ENCODE data around the gene SYTL3. TPM values are rescaled to one million over a fixed set of nuclear protein-coding genes. Genes with fewer than 3 reads are reported as not detected.
"Not testable (repeated sequence)": the region's sequence is repeated elsewhere in the genome, so short reads cannot be mapped to it uniquely, and the experiment has no call there.

The SYTL3 gene
- total RNA-seq, 1 experiment from 2014 or later: 1.2 TPM

DNA sequence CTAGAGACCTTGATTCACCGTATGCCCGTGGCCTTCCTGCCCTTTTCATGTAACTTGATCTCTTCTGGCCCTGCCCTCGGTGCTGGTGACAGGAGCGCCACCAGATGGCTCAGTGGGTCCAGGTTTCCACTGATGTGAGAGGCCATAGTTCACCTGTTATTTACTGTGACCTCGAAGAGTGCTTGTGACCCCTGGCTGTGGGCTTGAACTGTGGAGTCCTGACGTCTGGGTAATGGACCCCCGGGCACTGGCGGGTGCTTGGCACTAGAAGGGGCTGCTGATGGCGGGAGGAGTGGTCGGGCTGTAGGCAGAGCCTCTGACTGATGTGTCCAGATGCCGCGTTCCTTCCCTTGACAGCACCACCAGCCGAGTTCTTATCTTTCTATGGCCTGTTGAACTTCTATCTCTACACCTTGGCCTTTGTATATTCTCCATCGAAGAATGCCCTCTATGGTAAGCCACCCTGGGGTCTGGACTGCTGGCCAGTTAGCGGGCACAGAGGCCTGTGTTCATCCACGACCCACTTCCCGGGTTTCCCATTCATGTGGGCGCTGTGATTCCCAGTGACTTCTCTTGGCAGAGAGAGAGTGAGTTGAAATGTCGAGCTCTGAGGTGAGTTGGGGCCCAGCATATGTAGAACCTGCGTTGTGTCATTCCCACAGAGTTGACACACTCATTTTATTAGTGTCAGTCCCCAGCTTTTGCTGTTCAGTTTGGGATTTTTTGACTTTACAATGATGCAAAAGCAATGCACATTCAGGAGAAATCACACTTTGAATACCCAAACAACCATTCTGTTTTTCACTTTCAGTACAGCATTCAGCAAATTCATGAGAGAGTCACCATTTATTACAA is 20.3 kb upstream of the SYTL3 start:
- DNase-seq: peak; percentile 79
- Histone ChIP-seq H3K4me3 (ENCODE audit: insufficient read depth, low read depth, low read length) (no peak overlapping the region), H3K36me3 (replicated peaks; ENCODE audit: control insufficient read depth, insufficient read depth, low read length) (peaks cover 14% of the 10 kb centered on the region), H3K27me3 (ENCODE audit: control insufficient read depth, insufficient read depth, low read length) (no peaks in the 10 kb centered on the region)

GRCh38 chr6:158630938-158631616 is 18.8 kb upstream of the SYTL3 start:
- H3K27me3 ChIP-seq (ENCODE audit: control insufficient read depth, insufficient read depth, low read length): no peaks in the 10 kb centered on the region
- H3K36me3 ChIP-seq (replicated peaks; ENCODE audit: control insufficient read depth, insufficient read depth, low read length): peaks cover 11% of the 10 kb centered on the region
- no peak for DNase-seq

GRCh38 chr6:158631678-158632537 is 17.9 kb upstream of the SYTL3 start:
- Histone ChIP-seq H3K36me3 (replicated peaks; ENCODE audit: control insufficient read depth, insufficient read depth, low read length) (peaks cover 8% of the 10 kb centered on the region), H3K27me3 (ENCODE audit: control insufficient read depth, insufficient read depth, low read length) (no peaks in the 10 kb centered on the region), H3K4me3 (ENCODE audit: insufficient read depth, low read depth, low read length) (no peak overlapping the region)
- no peak for DNase-seq

More at GRCh38 chr6:158630938-158631616, 18.8 kb upstream of the SYTL3 start:
- no peak overlapping the region for H3K4me3 ChIP-seq (ENCODE audit: insufficient read depth, low read depth, low read length)

DNA sequence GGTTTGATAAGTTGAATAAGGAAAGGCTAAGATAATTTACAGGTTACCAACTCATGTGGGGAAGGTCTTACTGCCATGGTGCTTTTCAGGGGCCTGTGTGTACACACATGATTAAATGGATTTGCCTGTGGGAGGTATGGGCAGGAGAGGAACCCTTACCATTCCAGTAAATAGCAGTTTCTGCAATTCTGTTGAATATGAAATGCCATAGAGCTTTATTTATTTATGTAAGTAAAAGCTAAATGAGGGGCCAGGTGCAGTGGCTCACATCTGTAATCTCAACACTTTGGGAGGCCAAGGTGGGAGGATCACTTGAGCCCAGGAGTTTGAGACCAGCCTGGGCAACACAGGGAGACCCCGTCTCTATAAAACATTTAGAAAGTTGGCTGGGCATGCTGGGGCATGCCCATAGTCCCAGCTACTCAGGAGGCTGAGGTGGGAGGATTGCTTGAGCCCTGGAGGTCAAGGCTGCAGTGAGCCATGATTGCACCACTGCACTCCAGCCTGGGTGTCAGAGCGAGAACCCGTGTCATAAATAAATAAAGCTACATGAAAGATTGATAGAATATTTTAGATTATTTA is 17.2 kb upstream of the SYTL3 start:
- DNase-seq; H3K36me3 ChIP-seq (replicated peaks; ENCODE audit: control insufficient read depth, insufficient read depth, low read length); H3K4me3 ChIP-seq (ENCODE audit: insufficient read depth, low read depth, low read length); H3K27me3 ChIP-seq (ENCODE audit: control insufficient read depth, insufficient read depth, low read length): not testable (repeated sequence)

- Histone ChIP-seq H3K4me3 (ENCODE audit: insufficient read depth, low read depth, low read length) (no peak overlapping the region), H3K36me3 (replicated peaks; ENCODE audit: control insufficient read depth, insufficient read depth, low read length) (peaks cover 3% of the 10 kb centered on the region), H3K27me3 (ENCODE audit: control insufficient read depth, insufficient read depth, low read length) (no peaks in the 10 kb centered on the region)
- DNase-seq: no peak
These were observed 16.7 kb upstream of the SYTL3 start for GRCh38 chr6:158633127-158633526.

- Histone ChIP-seq H3K36me3 (replicated peaks; ENCODE audit: control insufficient read depth, insufficient read depth, low read length) (peaks cover 5% of the 10 kb centered on the region), H3K4me3 (ENCODE audit: insufficient read depth, low read depth, low read length) (no peak overlapping the region), H3K27me3 (ENCODE audit: control insufficient read depth, insufficient read depth, low read length) (no peaks in the 10 kb centered on the region)
- no peak for DNase-seq
These were observed 15.0 kb upstream of the SYTL3 start for GRCh38 chr6:158634695-158635426.

- Histone ChIP-seq H3K4me3 (ENCODE audit: insufficient read depth, low read depth, low read length) (no peak overlapping the region), H3K36me3 (replicated peaks; ENCODE audit: control insufficient read depth, insufficient read depth, low read length) (peaks cover 5% of the 10 kb centered on the region), H3K27me3 (ENCODE audit: control insufficient read depth, insufficient read depth, low read length) (no peaks in the 10 kb centered on the region)
- DNase-seq: no peak
These were observed 14.3 kb upstream of the SYTL3 start for GRCh38 chr6:158635427-158636073.

- no peaks in the 10 kb centered on the region for H3K27me3 ChIP-seq (ENCODE audit: control insufficient read depth, insufficient read depth, low read length)
- H3K4me3 ChIP-seq (ENCODE audit: insufficient read depth, low read depth, low read length): no peak overlapping the region
- no peak for DNase-seq
- H3K36me3 ChIP-seq (replicated peaks; ENCODE audit: control insufficient read depth, insufficient read depth, low read length): peaks cover 4% of the 10 kb centered on the region
These were observed 13.1 kb upstream of the SYTL3 start for GRCh38 chr6:158636778-158637177.

DNA sequence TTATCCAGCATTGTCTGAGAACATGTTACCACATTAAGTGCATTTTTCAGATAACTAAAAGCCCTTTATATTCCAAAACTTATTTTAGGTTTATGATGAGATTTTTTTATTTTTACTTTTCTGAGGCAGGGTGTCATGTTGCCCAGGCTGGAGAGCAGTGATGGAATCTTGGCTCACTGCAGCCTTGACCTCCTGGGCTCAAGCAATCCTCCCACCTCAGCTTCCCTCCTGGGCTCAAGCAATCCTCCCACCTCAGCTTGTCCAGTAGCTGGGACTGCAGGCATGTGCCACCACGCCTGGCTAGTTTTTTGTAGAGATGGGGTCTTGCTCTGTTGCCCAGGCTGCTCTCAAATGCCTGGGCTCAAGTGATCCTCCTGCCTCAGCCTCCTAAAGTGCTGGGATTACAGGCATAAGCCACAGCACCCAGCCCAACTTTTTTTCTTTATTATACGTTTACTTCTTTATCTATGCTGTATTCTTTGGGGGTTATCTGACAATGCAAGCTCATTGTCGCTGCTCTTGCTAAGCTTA is 11.5 kb upstream of the SYTL3 start:
- no peaks in the 10 kb centered on the region for H3K27me3 ChIP-seq (ENCODE audit: control insufficient read depth, insufficient read depth, low read length)
- H3K36me3 ChIP-seq (replicated peaks; ENCODE audit: control insufficient read depth, insufficient read depth, low read length): peaks cover 4% of the 10 kb centered on the region
- no peak for DNase-seq
- no peak overlapping the region for H3K4me3 ChIP-seq (ENCODE audit: insufficient read depth, low read depth, low read length)

DNA sequence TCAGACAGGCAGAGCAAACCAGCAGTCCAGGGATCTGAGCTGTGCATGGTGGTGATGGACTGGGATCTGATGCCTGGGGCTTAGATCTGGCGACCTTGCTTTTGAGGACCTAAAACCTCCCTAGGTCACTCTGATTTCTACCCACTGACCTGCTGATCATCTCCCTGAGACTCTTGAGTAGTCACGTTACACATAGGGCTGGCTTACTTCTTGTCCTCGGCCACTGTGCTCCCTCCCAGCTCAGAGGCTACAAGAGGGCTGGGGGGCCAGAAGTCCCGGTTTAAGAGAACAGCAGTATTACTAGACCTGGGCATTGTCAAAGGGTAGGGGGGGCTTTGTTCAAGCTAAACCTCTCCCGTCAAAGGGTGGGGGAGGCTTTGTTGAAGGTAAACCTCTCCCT is 10.8 kb upstream of the SYTL3 start:
- H3K36me3 ChIP-seq (replicated peaks; ENCODE audit: control insufficient read depth, insufficient read depth, low read length): peaks cover 4% of the 10 kb centered on the region

GRCh38 chr6:158640519-158640918 is 9.3 kb upstream of the SYTL3 start:
- DNase-seq: no peak
- Histone ChIP-seq H3K27me3 (ENCODE audit: control insufficient read depth, insufficient read depth, low read length) (no peaks in the 10 kb centered on the region; the same call in 1 of the 2 replicates), H3K36me3 (replicated peaks; ENCODE audit: control insufficient read depth, insufficient read depth, low read length) (peaks cover 4% of the 10 kb centered on the region), H3K4me3 (ENCODE audit: insufficient read depth, low read depth, low read length) (no peak overlapping the region)

More for the DNA sequence above, 10.8 kb upstream of the SYTL3 start:
- DNase-seq: no peak
- Histone ChIP-seq H3K27me3 (ENCODE audit: control insufficient read depth, insufficient read depth, low read length) (no peaks in the 10 kb centered on the region), H3K4me3 (ENCODE audit: insufficient read depth, low read depth, low read length) (no peak overlapping the region)

DNA sequence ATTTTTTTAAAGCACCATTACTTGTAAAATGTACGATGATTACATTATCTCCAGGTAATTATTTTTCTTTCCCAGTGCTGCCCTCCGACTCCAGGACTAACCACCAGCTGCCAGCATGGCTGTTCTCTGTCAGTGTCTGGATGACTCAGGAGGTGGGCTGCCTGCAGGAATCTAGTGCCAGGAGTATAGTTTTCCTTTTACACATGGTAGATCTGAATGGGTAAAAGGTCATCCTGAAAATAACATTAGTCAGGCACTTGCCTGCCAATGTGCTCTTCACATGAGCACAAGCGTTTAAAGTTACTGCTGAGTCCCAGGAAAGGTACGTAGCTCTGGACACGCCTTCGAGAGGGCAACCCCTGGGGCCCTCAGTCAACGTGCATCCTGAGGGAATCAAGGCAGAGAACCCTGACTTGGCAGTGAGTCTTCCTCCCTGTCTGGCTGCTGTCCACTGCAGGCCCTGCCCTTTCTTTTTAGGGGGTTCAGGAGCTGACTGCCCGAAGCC is 7.7 kb upstream of the SYTL3 start:
- H3K4me3 ChIP-seq (ENCODE audit: insufficient read depth, low read depth, low read length): no peak overlapping the region

GRCh38 chr6:158643836-158644230 is 6.0 kb upstream of the SYTL3 start:
- Histone ChIP-seq H3K27me3 (ENCODE audit: control insufficient read depth, insufficient read depth, low read length) (peaks cover 2% of the 10 kb centered on the region), H3K4me3 (ENCODE audit: insufficient read depth, low read depth, low read length) (peak overlapping the region; percentile 99), H3K36me3 (replicated peaks; ENCODE audit: control insufficient read depth, insufficient read depth, low read length) (peaks cover 2% of the 10 kb centered on the region)
- DNase-seq: no peak

More for the DNA sequence above, 7.7 kb upstream of the SYTL3 start:
- Histone ChIP-seq H3K36me3 (replicated peaks; ENCODE audit: control insufficient read depth, insufficient read depth, low read length) (peaks cover 2% of the 10 kb centered on the region), H3K27me3 (ENCODE audit: control insufficient read depth, insufficient read depth, low read length) (peaks cover 2% of the 10 kb centered on the region)
- no peak for DNase-seq

Data from H7 (cell line).